Measurements from ENCODE around the gene SHROOM2.

- TF ChIP-seq CTCF (conservative IDR thresholded peaks at IDR 0.05; ENCODE audit: low read depth, low read length) (no peak), POLR2A (IDR thresholded peaks at IDR 0.05; ENCODE audit: low read depth, low read length) (no peak), SMC3 (IDR thresholded peaks at IDR 0.05; ENCODE audit: low read depth, low read length) (no peak), USF2 (IDR thresholded peaks at IDR 0.05; ENCODE audit: low read depth, low read length) (no peak), BHLHE40 (IDR thresholded peaks at IDR 0.05; ENCODE audit: low read depth, low read length) (peak; percentile 55; the same call in 1 of the 2 replicates), RAD21 (IDR thresholded peaks at IDR 0.05; ENCODE audit: low read length) (no peak), ELK1 (IDR thresholded peaks at IDR 0.05; ENCODE audit: borderline replicate concordance, low read depth, low read length) (no peak), FOS (IDR thresholded peaks at IDR 0.05; ENCODE audit: low read depth, low read length) (no peak), CEBPB (IDR thresholded peaks at IDR 0.05; ENCODE audit: low read depth, low read length) (no peak)
These were observed 154.2 kb downstream of the SHROOM2 start for GRCh38 chrX:9940421-9940820.
